Measurements from ENCODE around the gene SERINC3.

SERINC3 gene

GRCh38 chr20:44450281-44450889, 71.5 kb downstream of the SERINC3 start:
- no peaks in the 10 kb centered on the region for H3K36me3 ChIP-seq
- H3K27me3 ChIP-seq, result no peaks in the 10 kb centered on the region

GRCh38 chr20:44449864-44450263, 72.0 kb downstream of the SERINC3 start:
- Histone ChIP-seq H3K4me1 (ENCODE audit: control insufficient read depth in 1 of 2, insufficient read depth in 1 of 2, low read depth in 1 of 2, low read length in 1 of 2) (peaks cover 2 to 3% of the 10 kb centered on the region in 2 experiments), H3K4me3 (ENCODE audit: low read depth in 1 of 2, low read length in 1 of 2) (no peak overlapping the region), H3K9me3 (no peaks in the 10 kb centered on the region), H3K36me3 (no peaks in the 10 kb centered on the region), H3K27me3 (no peaks in the 10 kb centered on the region), H3K27ac (no peak overlapping the region)
- no peak for TF ChIP-seq CTCF (IDR thresholded peaks at IDR 0.05)

More at GRCh38 chr20:44450281-44450889, 71.5 kb downstream of the SERINC3 start:
- H3K4me3 ChIP-seq (ENCODE audit: low read depth in 1 of 2, low read length in 1 of 2), result no peak overlapping the region
- H3K4me1 ChIP-seq (ENCODE audit: control insufficient read depth in 1 of 2, insufficient read depth in 1 of 2, low read depth in 1 of 2, low read length in 1 of 2), result peaks cover 7 to 8% of the 10 kb centered on the region in 2 experiments
- no peaks in the 10 kb centered on the region for H3K9me3 ChIP-seq
- TF ChIP-seq CTCF (IDR thresholded peaks at IDR 0.05), result no peak
- H3K27ac ChIP-seq, result no peak overlapping the region

- H3K9me3 ChIP-seq, result no peaks in the 10 kb centered on the region
- no peak overlapping the region for H3K27ac ChIP-seq
- no peaks in the 10 kb centered on the region for H3K27me3 ChIP-seq
- H3K4me3 ChIP-seq (ENCODE audit: low read depth in 1 of 2, low read length in 1 of 2), result no peak overlapping the region
- H3K36me3 ChIP-seq, result no peaks in the 10 kb centered on the region
- no peak for TF ChIP-seq CTCF (IDR thresholded peaks at IDR 0.05)
- no peaks in the 10 kb centered on the region for H3K4me1 ChIP-seq (ENCODE audit: control insufficient read depth in 1 of 2, insufficient read depth in 1 of 2, low read depth in 1 of 2, low read length in 1 of 2)
Observed at GRCh38 chr20:44448753-44449546, 72.9 kb downstream of the SERINC3 start.

GRCh38 chr20:44447827-44448419, 73.9 kb downstream of the SERINC3 start:
- Histone ChIP-seq H3K27me3 (no peaks in the 10 kb centered on the region), H3K27ac (no peak overlapping the region), H3K36me3 (no peaks in the 10 kb centered on the region), H3K9me3 (no peaks in the 10 kb centered on the region), H3K4me3 (ENCODE audit: low read depth in 1 of 2, low read length in 1 of 2) (no peak overlapping the region), H3K4me1 (ENCODE audit: control insufficient read depth in 1 of 2, insufficient read depth in 1 of 2, low read depth in 1 of 2, low read length in 1 of 2) (no peaks in the 10 kb centered on the region)
- no peak for TF ChIP-seq CTCF (IDR thresholded peaks at IDR 0.05)

Measured in neutrophil (primary cell).